Astrocyte of the cerebellum (primary cell): ENCODE measurements around the gene LPO.

Source experiments
- DNase-seq: peaks from one replicate; pipeline ENCODE4 v3.0.0-alpha.2; 2011; ENCODE audit warnings: low read depth
- H3K4me3 ChIP-seq: 2 replicates; pipeline ENCODE4 v1.5.1; 2011; ENCODE audit warnings: mild to moderate bottlenecking, low read depth, low read length, moderate library complexity
- in situ Hi-C: cut with HindIII; loops from 2 replicates; pipeline ENCODE4 v1.10.0; 2017; ENCODE audit warnings: low sequenced_read_pairs
- TF ChIP-seq, protein P1 (sequence below): IDR thresholded peaks from 2 replicates; pipeline ENCODE4 v1.5.1; 2012; ENCODE audit warnings: low read length, low read depth, moderate library complexity, mild to moderate bottlenecking; ENCODE audit errors: missing control alignments

Gene LPO

DNA sequence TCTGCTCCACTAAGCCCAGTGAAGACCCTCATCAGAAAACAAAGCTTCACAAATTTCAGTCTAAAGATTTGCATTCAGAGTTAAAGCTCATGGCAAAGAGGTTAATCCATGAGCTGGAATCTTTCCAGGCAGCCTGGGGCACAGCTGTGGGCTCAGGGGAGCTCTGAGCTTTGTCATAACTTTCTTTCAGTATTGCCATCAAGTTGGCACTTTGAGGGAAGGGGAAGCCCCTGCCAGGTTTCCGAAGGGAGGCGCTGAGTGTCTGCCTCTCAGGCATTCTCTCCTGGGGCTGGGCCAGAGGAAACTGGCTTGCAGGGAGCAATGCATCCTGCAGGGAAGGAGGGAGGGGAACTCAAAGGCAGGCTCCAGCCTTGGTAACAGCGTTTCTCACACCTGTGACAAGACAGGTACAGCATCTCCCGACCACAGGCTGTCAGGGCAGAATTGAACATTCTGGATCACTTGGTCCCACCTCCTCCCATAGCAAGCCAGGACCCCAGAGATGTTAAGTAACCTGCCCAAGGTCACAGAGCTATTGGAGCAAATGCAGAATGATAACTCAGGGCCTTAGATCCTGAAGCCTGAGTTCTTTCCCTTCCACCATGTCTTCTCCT lies 3.9 kb downstream of the LPO start:
- in situ Hi-C loops: no loop called here
- TF ChIP-seq, protein P1, sequence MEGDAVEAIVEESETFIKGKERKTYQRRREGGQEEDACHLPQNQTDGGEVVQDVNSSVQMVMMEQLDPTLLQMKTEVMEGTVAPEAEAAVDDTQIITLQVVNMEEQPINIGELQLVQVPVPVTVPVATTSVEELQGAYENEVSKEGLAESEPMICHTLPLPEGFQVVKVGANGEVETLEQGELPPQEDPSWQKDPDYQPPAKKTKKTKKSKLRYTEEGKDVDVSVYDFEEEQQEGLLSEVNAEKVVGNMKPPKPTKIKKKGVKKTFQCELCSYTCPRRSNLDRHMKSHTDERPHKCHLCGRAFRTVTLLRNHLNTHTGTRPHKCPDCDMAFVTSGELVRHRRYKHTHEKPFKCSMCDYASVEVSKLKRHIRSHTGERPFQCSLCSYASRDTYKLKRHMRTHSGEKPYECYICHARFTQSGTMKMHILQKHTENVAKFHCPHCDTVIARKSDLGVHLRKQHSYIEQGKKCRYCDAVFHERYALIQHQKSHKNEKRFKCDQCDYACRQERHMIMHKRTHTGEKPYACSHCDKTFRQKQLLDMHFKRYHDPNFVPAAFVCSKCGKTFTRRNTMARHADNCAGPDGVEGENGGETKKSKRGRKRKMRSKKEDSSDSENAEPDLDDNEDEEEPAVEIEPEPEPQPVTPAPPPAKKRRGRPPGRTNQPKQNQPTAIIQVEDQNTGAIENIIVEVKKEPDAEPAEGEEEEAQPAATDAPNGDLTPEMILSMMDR: no peak
- DNase-seq: no peak
- no peak overlapping the region for H3K4me3 ChIP-seq

GRCh38 chr17:58244963-58245362 lies 6.6 kb downstream of the LPO start:
- in situ Hi-C loops: no loop called here
- TF ChIP-seq, protein P1: no peak
- H3K4me3 ChIP-seq: no peak overlapping the region
- no peak for DNase-seq

- no peak overlapping the region for H3K4me3 ChIP-seq
- no peak for DNase-seq
- TF ChIP-seq, protein P1: no peak
- in situ Hi-C loops: no loop called here
Observed at GRCh38 chr17:58245428-58246103, 7.2 kb downstream of the LPO start.

DNA sequence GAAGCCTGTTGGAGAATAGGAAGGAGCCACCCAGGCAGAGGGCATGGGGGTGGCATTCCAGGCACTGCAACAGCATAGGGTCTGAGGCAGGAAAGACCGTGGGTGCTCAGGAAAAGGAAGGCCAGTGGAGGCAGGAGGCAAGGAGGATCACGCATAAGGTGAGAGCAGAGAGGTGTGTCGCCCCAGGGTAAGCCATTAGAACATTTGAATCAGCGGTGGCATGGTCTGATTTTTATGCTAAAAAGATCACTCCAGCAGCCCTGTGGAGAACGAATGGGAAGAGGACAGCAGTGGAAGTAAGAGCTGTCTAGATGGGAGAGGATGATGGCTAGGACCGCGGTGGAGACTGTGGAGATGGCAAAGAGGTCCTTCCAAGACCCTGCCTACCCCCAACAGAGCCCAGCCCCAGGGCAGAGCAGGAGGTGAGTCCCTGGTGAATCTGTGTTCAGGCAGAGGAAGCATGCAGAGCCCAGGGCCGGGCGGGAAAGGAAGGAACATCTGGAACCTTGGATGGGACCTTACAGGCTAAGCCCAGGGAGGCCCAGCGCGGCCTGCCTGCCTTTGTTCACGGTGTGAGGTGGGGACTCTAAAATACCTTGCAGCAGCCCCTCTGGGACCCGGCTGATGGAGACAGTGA lies 7.8 kb downstream of the LPO start:
- no peak for DNase-seq
- in situ Hi-C loops: no loop called here
- no peak overlapping the region for H3K4me3 ChIP-seq
- TF ChIP-seq, protein P1: no peak

- TF ChIP-seq, protein P1: no peak
- H3K4me3 ChIP-seq: no peak overlapping the region
- in situ Hi-C loops: no loop called here
- no peak for DNase-seq
Observed at GRCh38 chr17:58246781-58247180, 8.4 kb downstream of the LPO start.

- in situ Hi-C loops: no loop called here
- TF ChIP-seq, protein P1: no peak
- DNase-seq: no peak
Observed at GRCh38 chr17:58247511-58248363, 9.4 kb downstream of the LPO start.

More at GRCh38 chr17:58247511-58248363, 9.4 kb downstream of the LPO start:
- H3K4me3 ChIP-seq: no peak overlapping the region
